SU-DHL-6 (cell line): ENCODE data around the gene FAM237A.

Experiments
- H2AFZ ChIP-seq: fragments of 200-600 bp; sonication (generic); 2 replicates; pipeline ENCODE4 v1.6.1; 2014; ENCODE audit warnings: low read depth, mild to moderate bottlenecking, moderate library complexity, mixed read lengths, antibody characterized with exemption, low read length; ENCODE audit not compliant: severe bottlenecking
- H3F3A ChIP-seq: fragments of 200-600 bp; shearing (Covaris generic); 2 replicates; pipeline ENCODE4 v1.6.0; 2016; ENCODE audit warnings: antibody characterized with exemption, mild to moderate bottlenecking; ENCODE audit not compliant: insufficient read depth
- H3K27ac ChIP-seq: fragments of 200-600 bp; sonication (generic); 2 replicates; pipeline ENCODE4 v1.5.1; 2016; ENCODE audit warnings: low read depth, mild to moderate bottlenecking, low read length, moderate library complexity, mixed read lengths
- H3K27me3 ChIP-seq: fragments of 200-600 bp; sonication (generic), shearing (Covaris generic); 2 replicates; pipeline ENCODE4 v1.6.0; 2014; ENCODE audit warnings: mild to moderate bottlenecking, low read length
- H3K36me3 ChIP-seq: fragments of 200-600 bp; sonication (generic); 2 replicates; pipeline ENCODE4 v1.6.1; 2014; ENCODE audit warnings: mild to moderate bottlenecking, low read length, mixed read lengths
- H3K4me2 ChIP-seq: fragments of 300-600, 200-600 bp; shearing (Covaris generic), sonication (generic); 2 replicates; pipeline ENCODE4 v1.6.0; 2014; ENCODE audit warnings: low read length, low read depth, mild to moderate bottlenecking; ENCODE audit not compliant: poor library complexity, severe bottlenecking
- H3K4me3 ChIP-seq: fragments of 200-600 bp; sonication (generic); 2 replicates; pipeline ENCODE4 v1.5.1; 2014; ENCODE audit warnings: antibody characterized with exemption, low read length, mild to moderate bottlenecking, mixed read lengths; ENCODE audit not compliant: insufficient read depth, poor library complexity, severe bottlenecking
- H3K79me2 ChIP-seq: fragments of 200-600 bp; sonication (generic); 2 replicates; pipeline ENCODE4 v1.6.1; 2014; ENCODE audit warnings: mild to moderate bottlenecking, low read length, moderate library complexity; ENCODE audit not compliant: insufficient read depth
- H3K9ac ChIP-seq: fragments of 200-600 bp; sonication (generic); 2 replicates; pipeline ENCODE4 v1.7.0; 2014; ENCODE audit warnings: mild to moderate bottlenecking, low read length
- H3K9me2 ChIP-seq: fragments of 200-600 bp; sonication (generic); replicated peaks from 2 replicates; pipeline ENCODE4 v1.6.1; 2014; ENCODE audit warnings: low read length; ENCODE audit not compliant: insufficient read depth
- H3K9me3 ChIP-seq: fragments of 200-600 bp; sonication (generic); 2 replicates; pipeline ENCODE4 v1.6.1; 2014; ENCODE audit warnings: low read length, mixed read lengths; ENCODE audit not compliant: insufficient read depth
- H4K20me1 ChIP-seq: fragments of 200-600 bp; sonication (generic); 2 replicates; pipeline ENCODE4 v1.6.1; 2014; ENCODE audit warnings: low read depth, mild to moderate bottlenecking, antibody characterized with exemption, low read length, moderate library complexity, mixed read lengths
- CTCF ChIP-seq: fragments of 200-600 bp; sonication (generic); IDR thresholded peaks from one replicate; pipeline ENCODE4 v1.5.1; 2017; ENCODE audit warnings: antibody characterized with exemption, mild to moderate bottlenecking, low read length, moderate library complexity; ENCODE audit not compliant: insufficient read depth, poor library complexity, severe bottlenecking
- EZH2phosphoT487 ChIP-seq: fragments of 200-600 bp; sonication (generic), shearing (Covaris generic); conservative IDR thresholded peaks from 2 replicates; pipeline ENCODE4 v1.6.1; 2018; ENCODE audit warnings: mild to moderate bottlenecking, antibody characterized with exemption, low read length, moderate library complexity, mixed read lengths

The FAM237A gene

GRCh38 chr2:206610451-206610850 lies 31.8 kb upstream of the FAM237A start:
- no peak overlapping the region for H3K4me3 ChIP-seq
- H2AFZ ChIP-seq = no peak overlapping the region
- H3K79me2 ChIP-seq = no peaks in the 10 kb centered on the region
- H3K9me2 ChIP-seq = no peaks in the 10 kb centered on the region
- no peaks in the 10 kb centered on the region for H3K27me3 ChIP-seq
- no peak overlapping the region for H3K9ac ChIP-seq
- H3K36me3 ChIP-seq = no peaks in the 10 kb centered on the region
- H3K9me3 ChIP-seq = no peaks in the 10 kb centered on the region
- H3F3A ChIP-seq = no peaks in the 10 kb centered on the region
- no peak overlapping the region for H3K4me2 ChIP-seq
- no peak for TF ChIP-seq CTCF
- TF ChIP-seq EZH2phosphoT487 = no peak
- no peak overlapping the region for H3K27ac ChIP-seq
- no peaks in the 10 kb centered on the region for H4K20me1 ChIP-seq

- H3K36me3 ChIP-seq = no peaks in the 10 kb centered on the region
- no peaks in the 10 kb centered on the region for H3K79me2 ChIP-seq
- H2AFZ ChIP-seq = no peak overlapping the region
- H3K4me3 ChIP-seq = no peak overlapping the region
- H3K27ac ChIP-seq = no peak overlapping the region
- H3K9me3 ChIP-seq = no peaks in the 10 kb centered on the region
- H3K9me2 ChIP-seq = no peaks in the 10 kb centered on the region
- H3K4me2 ChIP-seq = no peak overlapping the region
- TF ChIP-seq CTCF (no peak), EZH2phosphoT487 (no peak)
- no peaks in the 10 kb centered on the region for H3F3A ChIP-seq
- H3K27me3 ChIP-seq = no peaks in the 10 kb centered on the region
- H4K20me1 ChIP-seq = no peaks in the 10 kb centered on the region
- H3K9ac ChIP-seq = no peak overlapping the region
Measured at GRCh38 chr2:206611191-206611590, 31.1 kb upstream of the FAM237A start.

GRCh38 chr2:206611736-206612135 lies 30.6 kb upstream of the FAM237A start:
- no peak for TF ChIP-seq CTCF
- no peaks in the 10 kb centered on the region for H3K27me3 ChIP-seq
- H3K79me2 ChIP-seq = no peaks in the 10 kb centered on the region
- no peaks in the 10 kb centered on the region for H3K9me2 ChIP-seq
- no peak overlapping the region for H2AFZ ChIP-seq
- H3K4me3 ChIP-seq = no peak overlapping the region
- H4K20me1 ChIP-seq = no peaks in the 10 kb centered on the region
- no peak overlapping the region for H3K27ac ChIP-seq
- no peaks in the 10 kb centered on the region for H3F3A ChIP-seq
- no peaks in the 10 kb centered on the region for H3K9me3 ChIP-seq
- H3K9ac ChIP-seq = no peak overlapping the region
- H3K36me3 ChIP-seq = no peaks in the 10 kb centered on the region
- no peak overlapping the region for H3K4me2 ChIP-seq

GRCh38 chr2:206614811-206615210 lies 27.5 kb upstream of the FAM237A start:
- Histone ChIP-seq H3K27me3 (no peaks in the 10 kb centered on the region), H3K79me2 (no peaks in the 10 kb centered on the region), H3K36me3 (no peaks in the 10 kb centered on the region), H2AFZ (no peak overlapping the region), H3K4me3 (no peak overlapping the region), H3K9me3 (no peaks in the 10 kb centered on the region), H3K9me2 (no peaks in the 10 kb centered on the region), H3F3A (no peaks in the 10 kb centered on the region), H4K20me1 (no peaks in the 10 kb centered on the region), H3K4me2 (no peak overlapping the region), H3K27ac (no peak overlapping the region), H3K9ac (no peak overlapping the region)
- TF ChIP-seq EZH2phosphoT487 (no peak), CTCF (no peak)
